ENCODE results near the gene LRRC28.
"Not testable (repeated sequence)": the region's sequence is repeated elsewhere in the genome, so short reads cannot be mapped to it uniquely, and the experiment has no call there.

The LRRC28 gene

GRCh38 chr15:99228120-99228770 lies 23.0 kb upstream of the LRRC28 start:
- Mint-ChIP-seq H3K4me1 (peaks cover 7% of the 10 kb centered on the region), H3K4me3 (no peak overlapping the region), H3K27me3 (ENCODE audit: low read depth, poor library complexity) (no peaks in the 10 kb centered on the region), H3K9me3 (peaks cover 9% of the 10 kb centered on the region), H3K36me3 (ENCODE audit: low read depth) (peaks cover 56% of the 10 kb centered on the region), H3K27ac (no peak overlapping the region)
- DNase-seq = no peak
- no peak for TF ChIP-seq CTCF (IDR thresholded peaks at IDR 0.05)

GRCh38 chr15:99230867-99231266 lies 20.4 kb upstream of the LRRC28 start:
- Mint-ChIP-seq H3K4me3 (no peak overlapping the region), H3K27ac (no peak overlapping the region), H3K27me3 (ENCODE audit: low read depth, poor library complexity) (no peaks in the 10 kb centered on the region), H3K4me1 (peaks cover 7% of the 10 kb centered on the region), H3K36me3 (ENCODE audit: low read depth) (peaks cover 57% of the 10 kb centered on the region), H3K9me3 (peaks cover 9% of the 10 kb centered on the region)
- TF ChIP-seq CTCF (IDR thresholded peaks at IDR 0.05) = no peak
- DNase-seq = no peak

GRCh38 chr15:99232740-99233139 lies 18.5 kb upstream of the LRRC28 start:
- H3K4me3 Mint-ChIP-seq = no peak overlapping the region
- peaks cover 64% of the 10 kb centered on the region for H3K36me3 Mint-ChIP-seq (ENCODE audit: low read depth)
- H3K9me3 Mint-ChIP-seq = peaks cover 9% of the 10 kb centered on the region
- H3K4me1 Mint-ChIP-seq = peaks cover 7% of the 10 kb centered on the region
- no peak for DNase-seq
- no peak overlapping the region for H3K27ac Mint-ChIP-seq
- peaks cover 4% of the 10 kb centered on the region for H3K27me3 Mint-ChIP-seq (ENCODE audit: low read depth, poor library complexity)
- TF ChIP-seq CTCF (IDR thresholded peaks at IDR 0.05) = no peak

- not testable (repeated sequence) for H3K4me3 Mint-ChIP-seq
These were observed 17.1 kb upstream of the LRRC28 start for GRCh38 chr15:99234160-99234559.

GRCh38 chr15:99238849-99239248 lies 12.4 kb upstream of the LRRC28 start:
- no peak overlapping the region for H3K4me3 Mint-ChIP-seq
- no peak overlapping the region for H3K27ac Mint-ChIP-seq
- H3K4me1 Mint-ChIP-seq = no peaks in the 10 kb centered on the region
- TF ChIP-seq CTCF (IDR thresholded peaks at IDR 0.05) = no peak
- peaks cover 4% of the 10 kb centered on the region for H3K27me3 Mint-ChIP-seq (ENCODE audit: low read depth, poor library complexity)
- H3K36me3 Mint-ChIP-seq (ENCODE audit: low read depth) = peaks cover 34% of the 10 kb centered on the region
- no peaks in the 10 kb centered on the region for H3K9me3 Mint-ChIP-seq
- DNase-seq = no peak

More at GRCh38 chr15:99234160-99234559, 17.1 kb upstream of the LRRC28 start:
- H3K9me3 Mint-ChIP-seq; DNase-seq; H3K27ac Mint-ChIP-seq; H3K27me3 Mint-ChIP-seq (ENCODE audit: low read depth, poor library complexity); H3K4me1 Mint-ChIP-seq: not testable (repeated sequence)
- H3K36me3 Mint-ChIP-seq (ENCODE audit: low read depth) = peaks cover 59% of the 10 kb centered on the region

- H3K27me3 Mint-ChIP-seq (ENCODE audit: low read depth, poor library complexity) = peaks cover 4% of the 10 kb centered on the region
- DNase-seq = no peak
- H3K4me1 Mint-ChIP-seq = no peaks in the 10 kb centered on the region
- H3K36me3 Mint-ChIP-seq (ENCODE audit: low read depth) = peaks cover 30% of the 10 kb centered on the region
- no peaks in the 10 kb centered on the region for H3K9me3 Mint-ChIP-seq
- no peak for TF ChIP-seq CTCF (IDR thresholded peaks at IDR 0.05)
- no peak overlapping the region for H3K27ac Mint-ChIP-seq
- no peak overlapping the region for H3K4me3 Mint-ChIP-seq
These were observed 11.6 kb upstream of the LRRC28 start for GRCh38 chr15:99239545-99240198.
